Measurements from ENCODE around the gene ATG14.
"Not testable (repeated sequence)": the region's sequence is repeated elsewhere in the genome, so short reads cannot be mapped to it uniquely, and the experiment has no call there.

ATG14 gene, protein sequence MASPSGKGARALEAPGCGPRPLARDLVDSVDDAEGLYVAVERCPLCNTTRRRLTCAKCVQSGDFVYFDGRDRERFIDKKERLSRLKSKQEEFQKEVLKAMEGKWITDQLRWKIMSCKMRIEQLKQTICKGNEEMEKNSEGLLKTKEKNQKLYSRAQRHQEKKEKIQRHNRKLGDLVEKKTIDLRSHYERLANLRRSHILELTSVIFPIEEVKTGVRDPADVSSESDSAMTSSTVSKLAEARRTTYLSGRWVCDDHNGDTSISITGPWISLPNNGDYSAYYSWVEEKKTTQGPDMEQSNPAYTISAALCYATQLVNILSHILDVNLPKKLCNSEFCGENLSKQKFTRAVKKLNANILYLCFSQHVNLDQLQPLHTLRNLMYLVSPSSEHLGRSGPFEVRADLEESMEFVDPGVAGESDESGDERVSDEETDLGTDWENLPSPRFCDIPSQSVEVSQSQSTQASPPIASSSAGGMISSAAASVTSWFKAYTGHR

DNA sequence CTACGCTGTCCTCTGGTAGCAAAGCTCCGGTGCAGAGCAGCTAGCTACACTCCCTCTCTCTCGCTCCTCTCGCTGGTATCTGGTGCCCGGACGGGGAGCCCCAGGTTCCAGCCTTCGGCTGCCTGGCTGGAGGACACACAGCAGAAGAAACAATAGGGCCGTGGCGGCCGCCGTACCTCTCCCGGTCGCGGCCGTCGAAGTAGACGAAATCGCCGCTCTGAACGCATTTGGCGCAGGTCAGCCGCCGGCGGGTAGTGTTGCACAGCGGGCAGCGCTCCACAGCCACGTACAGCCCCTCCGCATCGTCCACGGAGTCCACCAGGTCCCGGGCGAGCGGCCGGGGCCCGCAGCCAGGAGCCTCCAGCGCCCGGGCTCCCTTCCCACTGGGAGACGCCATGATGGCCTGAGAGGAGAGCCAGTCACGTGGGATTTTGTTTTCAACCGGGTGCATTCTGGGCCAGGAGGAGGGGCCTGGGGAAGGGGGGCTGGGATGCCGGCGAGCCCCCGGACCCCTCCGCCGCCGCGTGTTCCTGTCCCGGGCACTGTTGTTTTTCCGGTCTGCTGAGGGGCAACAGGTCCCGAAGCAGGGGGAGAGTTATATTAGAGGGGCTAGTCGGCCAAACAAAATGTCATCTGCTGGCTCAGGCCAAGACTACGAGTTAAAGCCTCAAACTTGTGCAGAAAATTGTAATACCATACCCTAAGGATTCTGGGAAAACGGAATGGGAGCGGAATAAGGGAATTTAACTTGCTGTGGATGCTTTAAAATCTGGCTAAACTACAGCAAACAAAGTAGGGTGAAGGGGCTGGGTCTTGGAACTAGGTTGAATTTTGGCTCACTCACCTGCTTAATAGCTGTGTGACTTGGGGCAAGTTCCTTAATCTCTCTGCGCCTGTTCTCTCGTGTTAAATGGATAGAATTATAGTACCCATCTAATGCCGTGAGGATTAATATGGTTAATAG is at the start of gene ATG14:
TSS of gene ATG14 (minus strand) at position 405 of the 964 bp plus-strand sequence. CDS start at position 397, 8 bp downstream.
- DNase-seq, result peak; percentile 83

DNA sequence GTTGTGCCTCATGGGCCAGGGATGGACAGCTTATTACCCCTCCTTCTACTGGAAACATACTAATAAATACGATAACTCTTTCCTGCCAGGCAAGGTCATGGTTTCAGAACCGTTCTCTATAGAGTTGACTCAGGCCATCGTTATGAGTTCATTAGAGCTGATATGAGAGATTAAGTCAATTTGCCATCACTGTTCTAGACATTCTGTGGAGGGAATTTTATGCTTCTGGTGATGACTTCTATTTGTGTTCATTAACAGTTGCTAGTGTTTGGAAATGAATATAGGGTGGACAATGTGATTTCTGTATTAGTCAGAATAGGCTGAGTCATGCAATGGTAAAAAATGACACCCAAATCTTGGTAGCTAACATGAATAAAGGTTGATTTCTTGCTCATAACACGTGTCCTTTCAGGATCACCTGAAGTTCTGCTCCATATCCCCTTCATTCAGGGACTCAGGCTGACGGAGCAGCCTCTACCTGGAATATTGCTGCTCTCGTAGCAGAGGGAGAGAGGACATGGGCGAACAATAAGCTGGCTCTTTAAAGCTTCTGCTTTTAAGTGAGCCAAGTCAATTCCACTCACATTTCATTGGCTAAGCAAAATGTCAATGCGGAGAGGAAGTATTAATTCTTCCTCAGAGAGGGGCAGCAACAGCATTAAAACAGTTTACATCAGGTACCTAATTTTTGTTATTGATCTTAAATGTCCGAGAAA is 47.3 kb upstream of the ATG14 start:
- DNase-seq, result peak; percentile 59

DNA sequence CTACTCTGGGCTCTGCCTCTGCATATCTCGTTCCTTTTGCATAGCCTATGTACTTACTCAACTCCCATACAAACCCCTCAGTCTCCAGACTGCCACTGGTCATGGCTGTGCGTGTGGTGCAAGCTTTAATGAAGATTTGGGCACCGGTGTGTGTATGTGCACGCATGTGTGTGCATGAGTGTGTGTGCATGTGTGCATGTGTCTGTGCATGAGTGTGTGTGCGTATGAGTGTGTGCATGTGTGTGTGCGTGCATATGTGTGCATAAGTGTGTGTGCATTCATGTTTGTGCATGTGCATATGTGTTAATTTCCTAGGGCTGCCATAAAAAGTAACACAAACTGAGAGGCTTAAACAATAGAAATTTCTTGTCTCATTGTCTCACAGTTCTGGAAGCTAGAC is 45.9 kb upstream of the ATG14 start:
- DNase-seq, result no peak

DNA sequence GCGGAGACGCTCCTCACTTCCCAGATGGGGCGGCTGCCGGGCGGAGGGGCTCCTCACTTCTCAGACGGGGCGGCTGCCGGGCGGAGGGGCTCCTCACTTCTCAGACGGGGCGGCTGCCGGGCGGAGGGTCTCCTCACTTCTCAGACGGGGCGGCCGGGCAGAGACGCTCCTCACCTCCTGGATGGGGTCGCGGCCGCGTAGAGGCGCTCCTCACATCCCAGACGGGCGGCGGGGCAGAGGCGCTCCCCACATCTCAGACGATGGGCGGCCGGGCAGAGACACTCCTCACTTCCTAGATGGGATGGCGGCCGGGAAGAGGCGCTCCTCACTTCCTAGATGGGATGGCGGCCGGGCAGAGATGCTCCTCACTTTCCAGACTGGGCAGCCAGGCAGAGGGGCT is 44.8 kb upstream of the ATG14 start:
- not testable (repeated sequence) for DNase-seq

- peak; percentile 96 for DNase-seq
Observed at GRCh38 chr14:55454264-55455002, 42.8 kb upstream of the ATG14 start.

DNA sequence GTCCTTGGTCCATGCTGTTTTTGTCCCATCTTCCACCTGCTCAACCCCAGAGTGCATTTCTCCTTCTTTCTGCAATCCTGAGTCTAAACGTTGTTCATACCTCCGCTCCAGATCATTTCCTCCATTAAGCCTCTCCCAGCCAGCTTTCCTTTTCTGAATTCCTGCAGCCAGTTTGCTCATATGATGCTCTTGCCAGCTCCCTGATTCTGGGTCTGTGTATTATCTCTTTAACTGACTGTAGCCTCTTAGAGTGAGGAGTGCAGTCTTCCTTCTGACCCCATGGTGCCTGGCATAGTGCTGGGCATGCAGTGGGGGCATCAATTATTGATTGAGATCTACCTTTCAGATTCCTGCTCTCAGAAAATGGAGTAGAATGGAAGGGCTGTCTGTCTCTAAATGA is 40.3 kb upstream of the ATG14 start:
- DNase-seq, result no peak

DNA sequence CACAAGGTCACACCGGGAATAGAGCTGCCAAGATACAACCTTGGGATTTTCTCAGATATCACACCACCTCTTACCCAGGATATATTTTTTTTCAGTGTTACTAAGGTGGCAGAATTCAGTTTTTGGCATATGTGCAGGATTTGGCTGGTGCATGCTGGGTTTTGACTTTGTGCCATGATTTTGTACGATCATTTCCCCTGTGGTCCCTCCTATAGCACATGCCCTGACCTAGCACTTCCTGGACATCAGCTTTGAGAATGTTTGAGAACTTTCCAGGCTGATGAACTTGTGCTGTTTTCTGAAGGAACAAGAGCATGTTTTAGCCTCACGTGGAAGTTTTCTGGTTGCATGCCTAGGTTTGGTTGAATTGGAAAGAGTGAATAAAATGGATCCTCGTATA is 39.8 kb upstream of the ATG14 start:
- no peak for DNase-seq

GRCh38 chr14:55450987-55451386 is 39.4 kb upstream of the ATG14 start:
- no peak for DNase-seq

DNA sequence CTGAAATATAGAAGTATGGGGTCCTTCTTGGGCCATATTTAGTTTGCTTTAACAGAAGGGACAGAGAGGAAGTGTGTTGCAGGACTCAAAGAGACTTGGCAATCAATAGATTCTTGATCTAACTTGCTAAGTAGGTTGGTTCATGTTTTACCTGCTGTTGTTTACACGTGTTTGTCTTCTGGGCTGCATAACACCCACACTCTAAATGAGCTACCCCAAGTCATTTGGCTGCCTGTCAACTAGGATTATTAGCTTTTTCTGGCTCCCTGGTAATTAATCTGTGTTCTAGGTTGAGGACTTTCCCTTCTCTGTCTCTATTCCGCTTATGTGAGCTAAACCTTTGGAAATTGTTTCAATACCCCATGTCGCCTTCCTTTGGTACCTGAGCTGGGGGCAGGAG is 38.9 kb upstream of the ATG14 start:
- DNase-seq, result no peak

DNA sequence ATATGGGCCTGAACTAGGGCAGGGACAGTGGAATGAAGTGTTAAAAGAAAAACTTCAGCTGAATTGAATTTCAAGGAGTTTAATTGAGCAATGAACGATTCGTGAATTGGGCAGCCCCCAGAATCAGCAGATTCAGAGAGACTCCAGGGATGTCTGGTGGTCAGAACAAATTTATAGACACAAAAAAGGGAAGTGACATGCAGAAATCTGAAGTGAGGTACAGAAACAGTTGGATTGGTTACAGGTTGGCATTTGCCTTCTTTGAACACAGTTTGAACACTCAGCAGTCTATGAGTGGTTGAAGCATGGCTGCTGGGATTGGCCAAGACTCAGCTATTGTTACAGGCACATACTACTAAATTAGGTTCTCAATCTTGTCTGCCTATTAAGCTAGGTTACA is 38.5 kb upstream of the ATG14 start:
- DNase-seq, result no peak

GRCh38 chr14:55449116-55449515 is 37.5 kb upstream of the ATG14 start:
- DNase-seq, result no peak

DNA sequence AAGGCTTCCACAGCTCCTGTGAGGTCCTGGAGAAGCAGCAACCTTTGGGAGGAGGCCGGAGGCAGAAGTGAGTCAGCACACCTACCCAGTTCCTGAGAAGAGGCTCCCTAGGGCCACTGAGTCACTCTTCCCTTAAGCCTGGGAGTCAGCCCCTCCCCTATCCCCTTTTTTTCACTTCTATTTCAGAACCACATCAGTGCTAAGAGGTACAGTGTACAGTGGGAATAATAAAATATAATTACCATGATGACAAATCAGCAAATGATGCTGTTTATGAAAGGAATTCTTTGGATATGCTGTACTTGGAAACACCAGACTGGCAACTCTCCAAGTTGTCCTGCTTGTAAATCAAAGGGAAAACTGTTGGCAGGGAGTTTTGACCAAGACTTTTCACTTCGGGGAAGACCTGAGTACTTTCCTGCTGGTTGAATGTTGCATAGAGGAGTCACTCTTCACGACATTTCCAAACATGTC is 36.5 kb upstream of the ATG14 start:
- peak; percentile 99 for DNase-seq

GRCh38 chr14:55446833-55447232 is 35.2 kb upstream of the ATG14 start:
- peak; percentile 87 for DNase-seq

DNA sequence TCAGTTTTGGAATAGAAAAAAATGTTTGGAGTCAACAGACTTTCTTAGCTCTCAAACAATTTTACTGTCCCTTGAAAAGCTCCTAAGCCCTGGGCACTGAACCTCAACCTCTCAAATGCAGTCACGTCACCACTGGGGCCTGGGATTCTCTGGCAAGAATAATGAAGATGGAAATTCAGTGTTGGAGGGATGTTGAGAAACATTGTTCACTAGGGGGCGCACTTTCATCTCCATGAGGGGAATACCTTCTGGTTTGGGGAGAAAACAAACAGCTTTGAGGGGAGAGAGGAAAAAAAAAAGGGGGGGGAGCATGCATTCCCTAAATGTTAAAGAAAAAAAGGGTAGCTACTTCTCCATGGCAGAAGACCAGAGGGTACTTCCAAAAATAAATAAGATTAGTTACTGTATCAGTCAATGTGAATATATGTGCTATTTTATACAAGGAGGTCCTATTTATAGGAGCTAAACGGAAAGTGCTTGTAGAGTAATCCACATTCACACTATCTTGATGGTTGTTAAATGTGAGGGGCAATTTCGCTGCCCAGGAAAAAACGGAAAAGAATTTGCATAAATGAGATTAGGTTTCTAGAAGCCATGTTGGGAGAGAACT is 34.6 kb upstream of the ATG14 start:
- DNase-seq, result peak; percentile 78

GRCh38 chr14:55441286-55441685 is 29.7 kb upstream of the ATG14 start:
- DNase-seq, result no peak

DNA sequence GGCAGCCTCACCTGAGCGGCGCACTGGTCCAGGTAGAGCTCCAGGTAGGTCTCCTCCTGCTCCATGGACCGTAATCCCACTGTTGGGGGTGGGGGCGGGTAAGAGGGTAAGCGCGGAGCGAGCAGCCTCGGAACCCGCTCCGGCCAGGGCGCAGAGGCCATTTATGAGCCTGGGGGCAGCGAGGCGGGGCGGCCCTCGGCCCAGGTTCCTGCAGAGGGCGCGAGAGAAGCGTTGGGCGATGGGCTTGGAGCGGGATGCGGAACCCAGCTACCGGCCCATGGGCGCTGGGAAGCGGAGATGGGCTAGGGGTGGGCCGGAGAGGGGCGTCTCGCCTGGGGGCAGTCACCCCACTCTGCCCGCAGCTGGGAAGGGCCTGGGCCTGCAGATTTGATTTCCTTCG is 28.8 kb upstream of the ATG14 start, which contains the start of gene TBPL2:
TSS of gene TBPL2 (minus strand) at position 232 of the 400 bp plus-strand sequence. CDS start at position 65, 167 bp downstream.
- DNase-seq, result no peak

DNA sequence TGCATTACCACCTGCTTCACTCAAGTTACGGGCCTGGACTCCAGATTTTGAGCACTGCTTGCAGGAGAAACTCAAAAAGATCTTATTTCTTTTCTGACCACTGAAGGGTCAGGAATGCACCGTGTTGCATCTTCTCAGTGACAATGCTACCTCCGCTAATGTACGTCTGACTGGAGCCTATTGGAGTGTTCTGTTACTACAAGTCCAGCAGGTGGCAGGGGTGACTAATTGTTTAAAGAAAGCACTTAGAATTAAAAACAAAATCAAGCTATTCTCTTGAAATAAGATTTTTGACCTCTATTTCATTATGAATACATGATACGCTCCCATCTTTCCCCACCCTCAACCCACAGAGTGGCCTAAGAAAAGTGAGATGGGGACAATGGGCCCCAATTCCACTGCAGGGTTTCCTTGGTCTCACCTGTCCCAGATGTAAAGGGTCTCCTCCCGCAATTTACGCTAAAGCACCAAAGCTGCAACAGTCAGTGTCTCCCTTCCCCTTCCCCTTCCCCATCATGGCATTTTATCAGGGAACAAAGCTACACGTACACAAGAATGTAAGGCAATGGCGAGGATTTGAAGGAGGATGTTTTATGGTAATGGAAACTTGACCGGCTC is 26.5 kb upstream of the ATG14 start:
- peak; percentile 57 for DNase-seq

DNA sequence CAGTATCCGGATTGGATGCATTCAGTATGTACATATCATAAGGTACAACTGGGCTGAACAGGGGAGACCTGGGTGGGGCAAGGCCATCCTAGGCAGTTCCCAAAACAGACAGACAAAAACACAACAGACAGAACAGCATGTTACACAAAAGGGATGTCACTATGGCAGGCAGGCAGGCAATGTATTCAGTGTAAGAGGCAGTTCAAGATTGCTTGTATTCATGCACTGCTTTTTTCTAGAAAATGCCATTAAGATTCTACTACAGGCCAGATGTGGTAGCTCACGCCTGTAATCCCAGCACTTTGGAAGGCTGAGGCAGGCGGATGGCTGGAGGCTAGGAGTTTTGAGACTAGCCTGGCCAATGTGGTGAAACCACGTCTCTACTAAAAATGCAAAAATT is 25.3 kb upstream of the ATG14 start:
- no peak for DNase-seq

- no peak for DNase-seq
Observed at GRCh38 chr14:55436519-55436918, 24.9 kb upstream of the ATG14 start.

DNA sequence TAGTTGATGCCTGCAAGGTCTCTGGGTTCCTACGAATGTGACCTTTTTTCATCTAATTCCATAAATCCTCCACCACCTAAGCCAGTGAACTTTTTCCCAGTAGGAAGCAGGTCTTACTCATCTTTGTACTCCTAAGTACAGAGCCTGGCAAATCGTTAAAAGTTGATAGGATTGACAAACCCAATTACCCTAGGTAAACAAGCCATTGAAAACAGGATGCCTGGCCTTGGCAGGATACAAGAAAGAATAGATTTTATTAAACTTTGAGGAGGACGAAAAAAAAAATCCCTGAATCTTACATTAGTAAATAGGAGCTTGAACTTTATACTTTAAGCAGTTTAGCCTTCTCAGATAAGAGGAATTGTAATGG is 23.2 kb upstream of the ATG14 start:
- no peak for DNase-seq
